HepG2 (cell line): Measurements from ENCODE around the gene NECTIN2. TPM values are rescaled to one million over a fixed set of nuclear protein-coding genes. Genes with fewer than 3 reads are reported as not detected.
A peak's percentile ranks its signal among the peaks of the same experiment; 100 is the strongest.

Source experiments
- ATF1 ChIP-seq: IDR thresholded peaks from 2 replicates; pipeline ENCODE4 v1.6.1; 2016; ENCODE audit warnings: mild to moderate bottlenecking, control low read depth
- ATM ChIP-seq: fragments of 450-650 bp; IDR thresholded peaks from 2 replicates; pipeline ENCODE4 v1.7.1; 2017; ENCODE audit warnings: mild to moderate bottlenecking, borderline replicate concordance
- ATRX ChIP-seq: sonication (generic); formaldehyde crosslinking; IDR thresholded peaks from 2 replicates; pipeline ENCODE4 v1.4.0; 2020; ENCODE audit warnings: missing genetic modification reagents, borderline replicate concordance
- DNMT1 ChIP-seq: sonication (generic); formaldehyde crosslinking; IDR thresholded peaks from 2 replicates; pipeline ENCODE4 v1.5.1; 2020; ENCODE audit warnings: mild to moderate bottlenecking, missing genetic modification reagents
- HNF4A ChIP-seq: sonication (generic); formaldehyde crosslinking; IDR thresholded peaks from 2 replicates; pipeline ENCODE4 v1.4.0; 2020; ENCODE audit warnings: missing genetic modification reagents
- MAFK ChIP-seq, 2 experiments: IDR thresholded peaks in 1 of 2; conservative IDR thresholded peaks in 1 of 2; 2 replicates each; pipeline ENCODE4 v1.6.1; 2011; ENCODE audit warnings: improper control_type of control experiment in 2 of 2, low read length in 2 of 2
- MED8 ChIP-seq: sonication (generic); formaldehyde crosslinking; IDR thresholded peaks from 2 replicates; pipeline ENCODE4 v1.8.1; 2023; ENCODE audit warnings: mild to moderate bottlenecking, missing genetic modification reagents; ENCODE audit not compliant: insufficient replicate concordance
- NFE2 ChIP-seq: sonication (generic); formaldehyde crosslinking; IDR thresholded peaks from 2 replicates; pipeline ENCODE4 v1.4.0; 2020; ENCODE audit warnings: missing genetic modification reagents
- RXRA ChIP-seq: sonication (generic); formaldehyde crosslinking; IDR thresholded peaks from 2 replicates; pipeline ENCODE4 v1.5.1; 2020; ENCODE audit warnings: missing genetic modification reagents
- STAG1 ChIP-seq: sonication (generic); formaldehyde crosslinking; IDR thresholded peaks from 2 replicates; pipeline ENCODE4 v1.4.0; 2020; ENCODE audit warnings: missing genetic modification reagents
- TEF ChIP-seq: sonication (generic); formaldehyde crosslinking; IDR thresholded peaks from 2 replicates; pipeline ENCODE4 v1.5.0; 2020; ENCODE audit warnings: missing genetic modification reagents
- ZNF407 ChIP-seq: sonication (generic); formaldehyde crosslinking; IDR thresholded peaks from one replicate; pipeline ENCODE4 v1.5.1; 2020; ENCODE audit warnings: mild to moderate bottlenecking, missing genetic modification reagents; ENCODE audit errors: not compliant biosample characterization
- ZNF558 ChIP-seq: sonication (generic); formaldehyde crosslinking; IDR thresholded peaks from 2 replicates; pipeline ENCODE4 v1.9.0; 2022; ENCODE audit warnings: mild to moderate bottlenecking, missing genetic modification reagents, borderline replicate concordance
- ZNF614 ChIP-seq: IDR thresholded peaks from 2 replicates; pipeline ENCODE4 v1.6.1; 2018; ENCODE audit warnings: missing biosample characterization, missing genetic modification reagents, inconsistent platforms, borderline replicate concordance
- polyA plus RNA-seq, 8 experiments: library from polyadenylated mRNA; depleted of rRNA in 3 of 8; stranded (reverse) in 7 of 8; unstranded in 1 of 8; fragments of >200 nt; fragmentation: Illumina TruSeq in 4 of 8; extraction: Trizol in 4 of 8; gene quantifications; 2 replicates each; pipeline versions ENCODE4 v1.2.1 to v1.2.3, GENCODE V29; 2011 to 2016; ENCODE audit warnings: low read depth in 4 of 8, missing spikeins in 1 of 8, mixed read lengths in 1 of 8; ENCODE audit not compliant: insufficient read depth in 1 of 8
- total RNA-seq, 5 experiments: library from RNA; depleted of rRNA; stranded (reverse); fragments of >200 nt; fragmentation: Illumina TruSeq; extraction: Trizol; gene quantifications; 2 replicates each; pipeline ENCODE4 v1.2.3, GENCODE V29; 2016; ENCODE audit warnings: low read depth in 1 of 5
- TF ChIP-seq, protein P1 (sequence below): sonication (generic); formaldehyde crosslinking; IDR thresholded peaks from 2 replicates; pipeline ENCODE4 v1.8.0; 2022; ENCODE audit warnings: missing genetic modification reagents, mild to moderate bottlenecking, inconsistent platforms, borderline replicate concordance
- TF ChIP-seq, protein P2 (sequence below): sonication (generic); formaldehyde crosslinking; IDR thresholded peaks from 2 replicates; pipeline ENCODE4 v1.8.1; 2023; ENCODE audit warnings: mild to moderate bottlenecking, inconsistent platforms, moderate library complexity, missing genetic modification reagents, borderline replicate concordance

Gene NECTIN2
- total and polyA plus RNA-seq, 2 of the 13 experiments (the other 11 are each of a cell fraction or from before 2014, with no cell fraction given): 75.4 to 114 TPM

DNA sequence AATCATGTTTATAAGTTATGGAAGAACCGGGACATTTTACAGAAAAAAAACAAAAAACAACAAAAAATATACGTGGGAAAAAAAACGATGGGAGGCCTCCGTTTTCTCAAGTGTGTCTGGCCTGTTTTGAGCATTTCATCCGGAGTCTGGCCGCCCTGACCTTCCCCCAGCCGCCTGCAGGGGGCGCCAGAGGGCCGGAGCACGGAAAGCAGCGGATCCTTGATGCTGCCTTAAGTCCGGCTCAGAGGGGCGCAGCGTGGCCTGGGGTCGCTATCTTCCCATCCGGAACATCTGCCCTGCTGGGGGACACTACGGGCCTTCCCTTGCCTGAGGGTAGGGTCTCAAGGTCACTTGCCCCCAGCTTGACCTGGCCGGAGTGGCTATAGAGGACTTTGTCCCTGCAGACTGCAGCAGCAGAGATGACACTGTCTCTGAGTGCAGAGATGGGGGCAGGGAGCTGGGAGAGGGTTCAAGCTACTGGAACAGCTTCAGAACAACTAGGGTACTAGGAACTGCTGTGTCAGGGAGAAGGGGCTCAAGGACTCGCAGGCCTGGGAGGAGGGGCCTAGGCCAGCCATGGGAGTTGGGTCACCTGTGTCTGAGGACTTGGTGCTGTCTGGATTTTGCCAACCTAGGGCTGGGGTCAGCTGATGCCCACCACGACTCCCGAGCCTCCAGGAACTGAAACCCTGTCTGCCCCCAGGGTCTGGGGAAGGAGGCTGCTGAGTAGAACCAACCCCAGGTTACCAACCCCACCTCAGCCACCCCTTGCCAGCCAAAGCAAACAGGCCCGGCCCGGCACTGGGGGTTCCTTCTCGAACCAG lies 57.7 kb downstream of the NECTIN2 start (continued):
- peak; percentile 99 for TF ChIP-seq HNF4A (CRISPR knock-in tag)
- peak; percentile 85; the same call in 1 of the 2 replicates for TF ChIP-seq ZNF614 (CRISPR knock-in tag)
- peak; percentile 86; the same call in 1 of the 2 replicates for TF ChIP-seq DNMT1
- TF ChIP-seq STAG1 (CRISPR knock-in tag): peak; percentile 93
- TF ChIP-seq, protein P1, sequence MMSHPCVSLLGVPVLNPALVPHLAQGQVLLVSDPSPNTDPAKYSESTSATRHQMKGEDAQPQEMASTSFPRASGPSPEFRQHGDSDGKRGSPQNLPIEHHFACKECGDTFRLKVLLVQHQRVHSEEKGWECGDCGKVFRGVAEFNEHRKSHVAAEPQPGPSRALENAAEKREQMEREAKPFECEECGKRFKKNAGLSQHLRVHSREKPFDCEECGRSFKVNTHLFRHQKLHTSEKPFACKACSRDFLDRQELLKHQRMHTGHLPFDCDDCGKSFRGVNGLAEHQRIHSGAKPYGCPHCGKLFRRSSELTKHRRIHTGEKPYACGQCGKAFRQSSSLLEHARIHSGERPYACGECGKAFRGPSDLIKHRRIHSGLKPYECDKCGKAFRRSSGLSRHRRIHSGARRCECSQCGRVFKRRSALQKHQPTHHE (CRISPR knock-in tag): no peak
- TF ChIP-seq ATM: no peak
- TF ChIP-seq, protein P2, sequence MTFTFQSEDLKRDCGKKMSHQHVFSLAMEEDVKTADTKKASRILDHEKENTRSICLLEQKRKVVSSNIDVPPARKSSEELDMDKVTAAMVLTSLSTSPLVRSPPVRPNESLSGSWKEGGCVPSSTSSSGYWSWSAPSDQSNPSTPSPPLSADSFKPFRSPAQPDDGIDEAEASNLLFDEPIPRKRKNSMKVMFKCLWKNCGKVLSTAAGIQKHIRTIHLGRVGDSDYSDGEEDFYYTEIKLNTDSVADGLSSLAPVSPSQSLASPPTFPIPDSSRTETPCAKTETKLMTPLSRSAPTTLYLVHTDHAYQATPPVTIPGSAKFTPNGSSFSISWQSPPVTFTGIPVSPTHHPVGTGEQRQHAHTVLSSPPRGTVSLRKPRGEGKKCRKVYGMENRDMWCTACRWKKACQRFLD (CRISPR knock-in tag): 0 out of 2 replicates have a peak, but pooled peaks have one; percentile 64
- TF ChIP-seq RXRA (CRISPR knock-in tag): peak; percentile 96
- TF ChIP-seq MAFK (conservative IDR thresholded peaks at IDR 0.05 in 1 of 2, IDR thresholded peaks at IDR 0.05 in 1 of 2; ENCODE audit: low read length in 2 of 2): peak; percentile 62 to 69
- TF ChIP-seq ZNF407 (CRISPR knock-in tag): peak; percentile 49
- no peak for TF ChIP-seq MED8
- no peak for TF ChIP-seq NFE2 (CRISPR knock-in tag)
- TF ChIP-seq TEF (CRISPR knock-in tag): no peak
- no peak for TF ChIP-seq ATF1 (CRISPR knock-in tag)
- TF ChIP-seq ATRX (CRISPR knock-in tag): no peak
- 0 out of 2 replicates have a peak, but pooled peaks have one; percentile 33 for TF ChIP-seq ZNF558 (CRISPR knock-in tag)
